GM12891 (cell line): ENCODE data around the gene MYL3.

ENCODE experiments used
- PAX5 ChIP-seq: IDR thresholded peaks from 2 replicates; pipeline ENCODE4 v1.6.1; 2011; ENCODE audit warnings: low read length, moderate library complexity, mild to moderate bottlenecking; ENCODE audit not compliant: insufficient read depth, severe bottlenecking
- POLR2A ChIP-seq: IDR thresholded peaks from 2 replicates; pipeline ENCODE4 v1.6.1; 2011; ENCODE audit warnings: low read depth, low read length, control low read depth
- POLR2AphosphoS5 ChIP-seq: IDR thresholded peaks from 2 replicates; pipeline ENCODE4 v1.6.1; 2011; ENCODE audit warnings: low read depth, low read length, control low read depth
- POU2F2 ChIP-seq: IDR thresholded peaks from 2 replicates; pipeline ENCODE4 v1.6.1; 2011; ENCODE audit warnings: low read depth, mild to moderate bottlenecking, control low read depth, low read length, moderate library complexity
- SPI1 ChIP-seq: IDR thresholded peaks from 2 replicates; pipeline ENCODE4 v1.6.1; 2011; ENCODE audit warnings: low read depth, low read length, control low read depth
- TAF1 ChIP-seq: IDR thresholded peaks from 2 replicates; pipeline ENCODE4 v1.6.1; 2011; ENCODE audit warnings: low read depth, low read length, control low read depth

DNA sequence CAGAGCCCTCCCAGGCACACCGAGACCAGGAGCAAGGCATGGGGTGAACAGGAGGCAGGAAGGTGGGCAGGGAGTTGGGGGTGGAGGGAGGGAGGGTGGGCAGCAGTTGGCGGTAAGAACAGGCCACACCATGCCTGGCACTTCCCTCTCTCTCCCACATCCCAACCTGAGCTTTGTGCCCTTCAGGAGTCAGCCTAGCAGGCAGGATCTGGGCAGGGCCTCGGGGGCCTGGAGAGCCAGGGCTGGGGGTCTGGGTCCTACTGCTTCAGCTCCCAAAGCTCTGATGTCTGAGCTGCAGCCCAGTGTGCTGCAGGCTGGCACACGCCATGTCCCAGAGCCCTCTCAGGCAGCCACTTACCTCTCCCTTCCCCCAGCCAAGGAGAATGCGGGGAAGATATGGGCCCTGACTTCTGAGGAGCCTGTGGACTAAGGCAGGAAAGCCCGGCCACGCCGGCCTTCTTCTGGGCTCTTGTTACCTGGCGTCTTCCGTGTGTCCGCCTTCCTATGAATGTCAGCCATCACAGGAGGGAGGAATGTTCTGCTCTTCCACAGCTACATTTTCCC lies 2.9 kb upstream of the MYL3 start:
- TF ChIP-seq POLR2A (no peak), POLR2AphosphoS5 (no peak), TAF1 (no peak), POU2F2 (no peak), SPI1 (no peak), PAX5 (no peak)
